PFSK-1 (cell line): ENCODE measurements around the gene SSNA1.

ENCODE experiments used
- FOXP2 ChIP-seq: optimal IDR thresholded peaks from 2 replicates; pipeline ENCODE3; 2011; ENCODE audit warnings: borderline replicate concordance, control low read depth, inconsistent platforms; ENCODE audit not compliant: insufficient read depth; ENCODE audit errors: extremely low read length, extremely low read depth
- POLR2AphosphoS5 ChIP-seq: IDR thresholded peaks from 2 replicates; pipeline ENCODE4 v1.6.1; 2012; ENCODE audit warnings: low read depth, mild to moderate bottlenecking, control low read depth, low read length, moderate library complexity
- SIN3A ChIP-seq: IDR thresholded peaks from 2 replicates; pipeline ENCODE4 v1.6.1; 2012; ENCODE audit warnings: mild to moderate bottlenecking, low read length, moderate library complexity, borderline replicate concordance; ENCODE audit not compliant: insufficient read depth
- TAF1 ChIP-seq: IDR thresholded peaks from 2 replicates; pipeline ENCODE4 v1.6.1; 2012; ENCODE audit warnings: low read length, control low read depth, borderline replicate concordance; ENCODE audit not compliant: insufficient read depth
- TF ChIP-seq, protein P1 (sequence below), 2 experiments: IDR thresholded peaks; 2 replicates each; pipeline versions ENCODE4 v1.6.1 to v1.8.0; 2011 to 2012; ENCODE audit warnings: low read depth in 2 of 2, low read length in 2 of 2, control low read depth in 1 of 2, inconsistent platforms in 1 of 2, mild to moderate bottlenecking in 1 of 2, moderate library complexity in 1 of 2; ENCODE audit not compliant: insufficient read depth in 1 of 2

SSNA1 gene

DNA sequence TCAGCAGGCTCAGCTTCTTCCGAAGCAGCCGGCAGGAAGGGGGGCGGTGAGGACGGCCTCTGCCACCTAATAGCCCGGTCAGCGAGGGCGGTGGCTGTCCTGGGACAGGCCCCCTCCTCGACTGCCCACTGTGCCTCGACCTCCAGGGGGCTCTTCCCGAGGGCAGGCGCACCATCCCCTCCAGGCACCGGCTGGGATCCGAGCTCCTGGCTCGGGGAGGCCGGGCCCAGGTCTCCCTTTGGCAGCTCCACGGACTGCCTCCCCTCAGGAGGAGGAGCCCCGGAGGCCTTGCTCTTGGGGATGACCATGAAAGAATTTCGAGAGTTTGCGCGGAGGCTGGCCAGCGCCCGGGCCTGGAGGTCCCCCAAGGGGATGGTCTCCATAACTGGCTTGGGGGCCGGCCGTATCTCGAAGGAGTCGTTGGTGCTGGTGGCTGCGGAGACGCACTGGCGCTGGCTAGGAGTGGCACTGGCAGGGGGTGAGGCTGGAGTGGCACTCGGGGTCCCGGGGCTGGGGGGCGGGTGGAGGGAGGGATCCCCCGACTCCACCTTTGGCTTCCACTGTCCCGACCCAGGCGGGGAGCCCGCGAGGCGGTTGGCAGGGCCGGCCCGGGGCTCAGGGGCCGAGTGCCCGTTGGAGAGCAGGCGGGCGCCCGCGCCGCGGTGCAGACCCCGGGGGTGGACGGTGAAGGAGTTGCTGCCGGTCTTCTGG is 11.1 kb downstream of the SSNA1 start:
- TF ChIP-seq, protein P1, sequence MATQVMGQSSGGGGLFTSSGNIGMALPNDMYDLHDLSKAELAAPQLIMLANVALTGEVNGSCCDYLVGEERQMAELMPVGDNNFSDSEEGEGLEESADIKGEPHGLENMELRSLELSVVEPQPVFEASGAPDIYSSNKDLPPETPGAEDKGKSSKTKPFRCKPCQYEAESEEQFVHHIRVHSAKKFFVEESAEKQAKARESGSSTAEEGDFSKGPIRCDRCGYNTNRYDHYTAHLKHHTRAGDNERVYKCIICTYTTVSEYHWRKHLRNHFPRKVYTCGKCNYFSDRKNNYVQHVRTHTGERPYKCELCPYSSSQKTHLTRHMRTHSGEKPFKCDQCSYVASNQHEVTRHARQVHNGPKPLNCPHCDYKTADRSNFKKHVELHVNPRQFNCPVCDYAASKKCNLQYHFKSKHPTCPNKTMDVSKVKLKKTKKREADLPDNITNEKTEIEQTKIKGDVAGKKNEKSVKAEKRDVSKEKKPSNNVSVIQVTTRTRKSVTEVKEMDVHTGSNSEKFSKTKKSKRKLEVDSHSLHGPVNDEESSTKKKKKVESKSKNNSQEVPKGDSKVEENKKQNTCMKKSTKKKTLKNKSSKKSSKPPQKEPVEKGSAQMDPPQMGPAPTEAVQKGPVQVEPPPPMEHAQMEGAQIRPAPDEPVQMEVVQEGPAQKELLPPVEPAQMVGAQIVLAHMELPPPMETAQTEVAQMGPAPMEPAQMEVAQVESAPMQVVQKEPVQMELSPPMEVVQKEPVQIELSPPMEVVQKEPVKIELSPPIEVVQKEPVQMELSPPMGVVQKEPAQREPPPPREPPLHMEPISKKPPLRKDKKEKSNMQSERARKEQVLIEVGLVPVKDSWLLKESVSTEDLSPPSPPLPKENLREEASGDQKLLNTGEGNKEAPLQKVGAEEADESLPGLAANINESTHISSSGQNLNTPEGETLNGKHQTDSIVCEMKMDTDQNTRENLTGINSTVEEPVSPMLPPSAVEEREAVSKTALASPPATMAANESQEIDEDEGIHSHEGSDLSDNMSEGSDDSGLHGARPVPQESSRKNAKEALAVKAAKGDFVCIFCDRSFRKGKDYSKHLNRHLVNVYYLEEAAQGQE (IDR thresholded peaks at IDR 0.05; ENCODE audit: insufficient read depth in 1 of 2, low read depth in 2 of 2, low read length in 2 of 2), result no peak
- TF ChIP-seq TAF1 (no peak), FOXP2 (no peak), SIN3A (no peak), POLR2AphosphoS5 (no peak)

DNA sequence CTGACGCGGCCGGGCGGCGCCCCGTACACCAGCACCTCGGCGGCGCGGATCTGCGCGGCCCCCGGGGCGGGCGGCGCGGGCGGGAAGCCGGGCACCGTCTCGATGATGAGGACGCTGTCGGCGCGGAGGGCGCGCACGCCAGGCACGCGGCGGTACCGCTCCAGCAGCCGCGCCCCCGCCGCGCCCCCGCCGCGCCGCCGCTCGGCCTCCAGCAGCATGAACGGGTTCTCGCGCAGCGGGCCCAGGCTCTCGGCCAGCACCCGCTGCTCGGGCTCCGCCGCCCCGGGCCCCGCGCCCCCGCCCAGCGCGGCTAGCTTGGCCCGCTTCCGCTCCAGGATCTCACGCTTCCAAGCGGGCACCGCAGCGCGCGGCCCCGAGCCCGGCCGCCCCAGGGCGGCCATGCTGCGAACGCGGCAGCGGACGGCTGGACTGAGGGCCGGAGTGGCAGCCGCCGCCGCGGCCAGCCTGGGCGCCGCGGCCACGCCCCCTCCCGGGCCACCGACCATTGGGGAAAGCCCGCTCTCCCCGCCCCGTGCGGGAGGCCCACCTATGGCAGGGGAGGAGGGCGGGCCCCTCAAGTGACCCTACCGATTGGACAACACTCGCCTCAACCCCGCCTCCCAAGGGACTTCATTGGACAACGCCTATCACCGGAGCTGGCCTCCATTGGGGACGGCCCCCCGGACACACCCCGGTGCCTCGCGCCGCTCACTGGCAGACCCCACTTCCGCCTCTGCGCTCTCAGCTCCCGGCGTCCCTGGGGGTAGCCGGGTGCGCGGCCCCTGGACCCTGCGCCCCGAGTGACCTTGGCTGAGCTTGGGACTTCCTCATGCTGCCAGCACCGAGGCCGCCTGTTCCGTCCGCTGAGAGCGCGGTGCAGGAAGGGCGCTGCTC is 12.1 kb downstream of the SSNA1 start, which contains the start of gene TPRN:
TSS of gene TPRN (minus strand) at position 431 of the 894 bp plus-strand sequence. CDS start at position 401, 30 bp downstream.
- TF ChIP-seq POLR2AphosphoS5, result peak; percentile 86
- peak; percentile 98 for TF ChIP-seq TAF1
- TF ChIP-seq, protein P1 (IDR thresholded peaks at IDR 0.05; ENCODE audit: insufficient read depth in 1 of 2, low read depth in 2 of 2, low read length in 2 of 2), result 0 out of 4 replicates have a peak, but pooled peaks have one; percentile 14 to 63
- no peak for TF ChIP-seq FOXP2

DNA sequence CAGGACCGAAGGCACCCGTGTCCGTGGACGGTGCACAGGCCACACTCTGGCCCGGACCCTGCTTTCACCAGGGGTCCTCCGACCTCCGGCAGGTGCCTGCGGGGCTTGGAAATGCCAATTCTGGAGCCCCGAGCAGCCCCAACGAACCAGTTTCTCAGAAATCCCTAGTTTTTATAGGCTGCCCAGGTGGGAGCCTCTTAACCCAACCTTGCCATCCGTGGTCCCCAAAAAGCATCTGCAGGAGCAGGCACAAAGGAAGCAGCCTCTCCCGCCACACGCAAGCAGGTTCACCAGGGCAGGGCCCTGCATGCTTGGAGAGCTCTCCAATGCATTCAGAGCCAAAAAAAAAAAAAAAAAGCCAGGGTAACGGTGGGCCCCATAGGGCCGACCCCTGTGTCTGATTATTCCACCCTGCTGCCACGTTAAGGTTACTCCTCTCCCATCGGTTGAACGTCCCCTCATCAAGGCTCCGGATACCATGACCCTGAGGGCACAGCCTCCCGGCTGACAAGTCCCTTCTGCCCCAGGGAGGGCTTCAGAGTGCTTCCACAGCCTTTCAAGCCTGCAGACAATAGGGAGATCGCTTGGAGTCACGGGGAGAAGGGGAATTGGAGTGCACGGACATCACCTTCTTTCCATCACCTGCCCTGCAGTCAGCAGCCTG is 12.9 kb downstream of the SSNA1 start:
- TF ChIP-seq, protein P1 (IDR thresholded peaks at IDR 0.05; ENCODE audit: insufficient read depth in 1 of 2, low read depth in 2 of 2, low read length in 2 of 2), result no peak
- no peak for TF ChIP-seq TAF1
- TF ChIP-seq POLR2AphosphoS5, result no peak
- no peak for TF ChIP-seq SIN3A
- no peak for TF ChIP-seq FOXP2

DNA sequence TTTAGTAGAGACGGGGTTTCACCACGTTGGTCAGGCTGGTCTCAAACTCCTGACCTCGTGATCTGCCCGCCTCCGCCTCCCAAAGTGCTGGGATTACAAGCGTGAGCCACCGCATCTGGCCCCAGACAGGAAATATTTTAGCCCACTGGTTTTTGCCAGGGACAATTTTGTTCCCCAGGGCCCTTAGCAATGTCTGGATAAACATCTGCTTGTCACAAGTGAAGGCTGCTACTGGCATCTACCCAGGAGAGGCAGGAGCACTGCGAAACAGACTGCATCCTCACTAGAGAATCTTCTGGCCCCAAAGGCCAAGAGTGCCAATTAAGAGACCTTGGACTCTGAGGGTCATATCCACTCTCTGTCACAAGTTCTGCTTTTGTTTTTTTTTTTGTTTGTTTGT is 14.5 kb downstream of the SSNA1 start:
- TF ChIP-seq, protein P1 (IDR thresholded peaks at IDR 0.05; ENCODE audit: insufficient read depth in 1 of 2, low read depth in 2 of 2, low read length in 2 of 2), result no peak
- no peak for TF ChIP-seq TAF1
- TF ChIP-seq FOXP2, result no peak
- no peak for TF ChIP-seq SIN3A
- no peak for TF ChIP-seq POLR2AphosphoS5
